H9 (cell line): ENCODE measurements around the gene DUSP28. TPM values are rescaled to one million over a fixed set of nuclear protein-coding genes. Genes with fewer than 3 reads are reported as not detected.

Experiments used
- DNase-seq: peaks from one replicate; pipeline ENCODE4 v3.0.0-alpha.2; 2017
- H2AFZ ChIP-seq: one replicate; pipeline ENCODE4 v1.6.1; 2013; ENCODE audit warnings: mild to moderate bottlenecking, low read length, control low read depth, moderate library complexity
- H2AK5ac ChIP-seq: 2 replicates; pipeline ENCODE4 v1.6.1; 2013; ENCODE audit warnings: low read length, control low read depth, mixed read lengths; ENCODE audit not compliant: insufficient read length
- H2BK120ac ChIP-seq: one replicate; pipeline ENCODE4 v1.6.1; 2013; ENCODE audit warnings: low read depth, mild to moderate bottlenecking, low read length, control low read depth, inconsistent platforms; ENCODE audit not compliant: poor library complexity, severe bottlenecking
- H2BK12ac ChIP-seq: 2 replicates; pipeline ENCODE4 v1.6.1; 2013; ENCODE audit warnings: low read length, control low read depth, mixed read lengths, low read depth; ENCODE audit not compliant: insufficient read length
- H2BK15ac ChIP-seq: 2 replicates; pipeline ENCODE4 v1.6.1; 2013; ENCODE audit warnings: low read depth, low read length, control low read depth
- H2BK20ac ChIP-seq: one replicate; pipeline ENCODE4 v1.6.1; 2013; ENCODE audit warnings: low read depth, mild to moderate bottlenecking, low read length, control low read depth, inconsistent platforms; ENCODE audit not compliant: poor library complexity, severe bottlenecking
- H2BK5ac ChIP-seq: 2 replicates; pipeline ENCODE4 v1.6.1; 2013; ENCODE audit warnings: low read length, control low read depth, mixed read lengths; ENCODE audit not compliant: insufficient read length
- H3K14ac ChIP-seq: 2 replicates; pipeline ENCODE4 v1.6.1; 2013; ENCODE audit warnings: low read length, control low read depth; ENCODE audit not compliant: insufficient read depth
- H3K18ac ChIP-seq: 2 replicates; pipeline ENCODE4 v1.6.1; 2013; ENCODE audit warnings: low read depth, mild to moderate bottlenecking, mixed read lengths, low read length, control low read depth; ENCODE audit not compliant: insufficient read length
- H3K23ac ChIP-seq: 2 replicates; pipeline ENCODE4 v1.6.1; 2013; ENCODE audit warnings: low read length, control low read depth, mixed read lengths, low read depth; ENCODE audit not compliant: insufficient read length
- H3K23me2 ChIP-seq: 2 replicates; pipeline ENCODE4 v1.6.1; 2013; ENCODE audit warnings: low read depth, mild to moderate bottlenecking, mixed read lengths, low read length, control low read depth; ENCODE audit not compliant: insufficient read length, poor library complexity, severe bottlenecking
- H3K27ac ChIP-seq: 2 replicates; pipeline ENCODE4 v1.5.1; 2013; ENCODE audit warnings: low read length, control low read depth, mixed read lengths, low read depth; ENCODE audit not compliant: insufficient read length
- H3K27me3 ChIP-seq: 2 replicates; pipeline ENCODE4 v1.6.1; 2013; ENCODE audit warnings: low read length, control low read depth, inconsistent platforms; ENCODE audit not compliant: insufficient read depth
- H3K4ac ChIP-seq: 2 replicates; pipeline ENCODE4 v1.6.1; 2013; ENCODE audit warnings: low read depth, mild to moderate bottlenecking, control low read depth, inconsistent platforms, low read length, moderate library complexity
- H3K4me1 ChIP-seq: 2 replicates; pipeline ENCODE4 v1.6.1; 2013; ENCODE audit warnings: low read length, control low read depth, inconsistent platforms; ENCODE audit not compliant: insufficient read depth
- H3K4me2 ChIP-seq: 2 replicates; pipeline ENCODE4 v1.6.1; 2013; ENCODE audit warnings: low read length, control low read depth, mixed read lengths; ENCODE audit not compliant: insufficient read length, insufficient read depth
- H3K56ac ChIP-seq: 2 replicates; pipeline ENCODE4 v1.6.1; 2013; ENCODE audit warnings: low read depth, mild to moderate bottlenecking, mixed read lengths, low read length, control low read depth; ENCODE audit not compliant: insufficient read length
- H3K79me1 ChIP-seq: 2 replicates; pipeline ENCODE4 v1.6.1; 2013; ENCODE audit warnings: low read depth, mild to moderate bottlenecking, moderate library complexity, low read length, control low read depth, inconsistent platforms; ENCODE audit not compliant: insufficient read depth, poor library complexity, severe bottlenecking
- H3K79me2 ChIP-seq: 2 replicates; pipeline ENCODE4 v1.6.1; 2013; ENCODE audit warnings: low read length, control low read depth, inconsistent platforms; ENCODE audit not compliant: insufficient read depth
- H3K9ac ChIP-seq: 2 replicates; pipeline ENCODE4 v1.6.1; 2013; ENCODE audit warnings: low read length, control low read depth, mixed read lengths; ENCODE audit not compliant: insufficient read length; ENCODE audit errors: extremely low read depth
- H3K9me3 ChIP-seq: one replicate; pipeline ENCODE4 v1.6.1; 2013; ENCODE audit warnings: low read depth, low read length, inconsistent platforms; ENCODE audit not compliant: control insufficient read depth
- H3T11ph ChIP-seq: one replicate; pipeline ENCODE4 v1.6.1; 2013; ENCODE audit warnings: mild to moderate bottlenecking, low read length, control low read depth, inconsistent platforms
- H4K20me1 ChIP-seq: one replicate; pipeline ENCODE4 v1.6.1; 2013; ENCODE audit not compliant: control insufficient read depth, insufficient read length, insufficient read depth
- H4K5ac ChIP-seq: 2 replicates; pipeline ENCODE4 v1.6.1; 2013; ENCODE audit warnings: low read depth, mild to moderate bottlenecking, mixed read lengths, low read length, control low read depth; ENCODE audit not compliant: insufficient read length
- H4K8ac ChIP-seq: replicated peaks from 2 replicates; pipeline ENCODE4 v1.6.1; 2013; ENCODE audit warnings: low read length, control low read depth, mixed read lengths, low read depth; ENCODE audit not compliant: insufficient read length
- H4K91ac ChIP-seq: 2 replicates; pipeline ENCODE4 v1.6.1; 2013; ENCODE audit warnings: low read depth, mild to moderate bottlenecking, moderate library complexity, mixed read lengths, low read length, control low read depth; ENCODE audit not compliant: insufficient read length
- H3K27ac Mint-ChIP-seq, 3 experiments: 2 replicates in 2 of 3; 3 replicates in 1 of 3; pipeline ENCODE4 v1.8.0; 2020 to 2021; ENCODE audit warnings: mixed read lengths in 3 of 3, mild to moderate bottlenecking in 1 of 3, moderate library complexity in 1 of 3
- H3K27me3 Mint-ChIP-seq: 2 replicates; pipeline ENCODE4 v1.8.0; 2021; ENCODE audit warnings: low read depth, mild to moderate bottlenecking, moderate library complexity, mixed read lengths
- H3K36me3 Mint-ChIP-seq, 3 experiments: 2 replicates in 2 of 3; 3 replicates in 1 of 3; pipeline ENCODE4 v1.8.0; 2020 to 2021; ENCODE audit warnings: low read depth in 3 of 3, mixed read lengths in 3 of 3; ENCODE audit not compliant: insufficient read depth in 1 of 3
- H3K4me1 Mint-ChIP-seq, 2 experiments: 2 replicates each; pipeline ENCODE4 v1.8.0; 2020; ENCODE audit warnings: mixed read lengths in 2 of 2
- H3K4me3 Mint-ChIP-seq, 2 experiments: 2 replicates in 1 of 2; 3 replicates in 1 of 2; pipeline ENCODE4 v1.8.0; 2020 to 2021; ENCODE audit warnings: mild to moderate bottlenecking in 2 of 2, mixed read lengths in 2 of 2, moderate library complexity in 1 of 2
- H3K9me3 Mint-ChIP-seq, 2 experiments: 2 replicates in 1 of 2; 3 replicates in 1 of 2; pipeline ENCODE4 v1.8.0; 2020; ENCODE audit warnings: mild to moderate bottlenecking in 2 of 2, mixed read lengths in 2 of 2, moderate library complexity in 1 of 2
- CTCF ChIP-seq: fragments of 200-600 bp; sonication (generic); conservative IDR thresholded peaks from 3 replicates; pipeline ENCODE4 v1.8.0; 2021; ENCODE audit warnings: antibody characterized with exemption, mild to moderate bottlenecking
- WGBS: extraction: QIAGEN DNeasy Blood & Tissue Kit; methylation state at CpG from one replicate; pipeline ENCODE4 v1.1.7; 2013; ENCODE audit warnings: missing lambda C conversion rate, low lambda C conversion rate, mixed read lengths; ENCODE audit not compliant: insufficient read length; ENCODE audit errors: extremely low coverage; 5-methylcytosine and 5-hydroxymethylcytosine counted together
- total RNA-seq: library from RNA; stranded (reverse); gene quantifications from 2 replicates; pipeline ENCODE4 v1.2.1, GENCODE V29; 2021

The DUSP28 gene
- total RNA-seq, 1 experiment from 2014 or later: 1.6 TPM

DNA sequence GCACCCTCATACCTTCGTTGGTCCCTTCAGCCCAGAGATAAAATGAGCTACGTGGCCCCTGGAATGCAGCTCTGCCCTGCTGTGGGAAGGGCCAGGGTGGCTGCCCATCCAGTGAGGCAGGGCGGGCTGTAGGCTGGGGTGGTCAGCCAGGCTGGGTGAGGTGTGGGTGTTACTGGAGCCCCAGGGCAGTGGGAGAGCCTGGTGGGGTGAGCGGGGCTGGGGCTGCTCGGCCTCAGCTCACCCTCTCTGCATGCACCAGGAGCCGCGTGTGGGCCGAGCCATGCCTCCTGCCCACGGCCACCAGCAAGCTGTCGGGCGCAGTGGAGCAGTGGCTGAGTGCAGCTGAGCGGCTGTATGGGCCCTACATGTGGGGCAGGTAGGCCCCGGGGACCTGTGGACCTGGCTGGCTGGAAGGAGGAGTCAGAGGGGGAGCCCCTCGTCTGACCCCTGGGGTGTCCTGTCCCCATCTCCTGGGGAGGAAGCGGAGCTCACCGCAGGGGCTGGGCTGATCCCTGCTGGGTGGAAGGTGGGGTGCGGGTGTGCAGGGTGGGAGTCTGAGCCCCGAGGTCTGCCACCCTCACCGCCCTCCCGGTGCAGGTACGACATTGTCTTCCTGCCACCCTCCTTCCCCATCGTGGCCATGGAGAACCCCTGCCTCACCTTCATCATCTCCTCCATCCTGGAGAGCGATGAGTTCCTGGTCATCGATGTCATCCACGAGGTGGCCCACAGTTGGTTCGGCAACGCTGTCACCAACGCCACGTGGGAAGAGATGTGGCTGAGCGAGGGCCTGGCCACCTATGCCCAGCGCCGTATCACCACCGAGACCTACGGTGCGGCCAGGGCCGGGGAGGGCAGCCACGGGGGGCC lies 13.6 kb downstream of the DUSP28 start:
- Histone ChIP-seq H3K18ac (no peak overlapping the region), H3K9me3 (no peaks in the 10 kb centered on the region), H2BK15ac (no peak overlapping the region), H3K27me3 (peaks cover 8% of the 10 kb centered on the region), H3K23me2 (peaks cover 6% of the 10 kb centered on the region), H4K20me1 (no peaks in the 10 kb centered on the region), H2BK5ac (no peak overlapping the region), H3K14ac (no peak overlapping the region), H4K8ac (no peak overlapping the region), H3K4me2 (no peak overlapping the region), H3K4me1 (peaks cover 2% of the 10 kb centered on the region; the same call in 1 of the 2 replicates), H2BK12ac (no peak overlapping the region), H2AK5ac (no peak overlapping the region), H2AFZ (no peak overlapping the region), H3K79me2 (no peaks in the 10 kb centered on the region; the same call in 1 of the 2 replicates), H3T11ph (no peak overlapping the region), H3K4ac (no peak overlapping the region), H3K9ac (no peak overlapping the region), H3K79me1 (no peaks in the 10 kb centered on the region), H3K27ac (no peak overlapping the region), H3K56ac (no peak overlapping the region), H3K23ac (no peak overlapping the region), H4K91ac (no peak overlapping the region), H4K5ac (no peak overlapping the region), H2BK20ac (no peak overlapping the region), H2BK120ac (no peak overlapping the region)
- TF ChIP-seq CTCF: no peak
- DNase-seq: no peak
- Mint-ChIP-seq H3K27me3 (peaks cover 9% of the 10 kb centered on the region), H3K27ac (no peak overlapping the region), H3K36me3 (no peaks in the 10 kb centered on the region), H3K9me3 (no peaks in the 10 kb centered on the region), H3K4me1 (peaks cover 0 to 3% of the 10 kb centered on the region in 2 experiments; a peak in 2 of 4 replicates), H3K4me3 (no peak overlapping the region)
- no CpG with 5 or more reads among the region's 37 CpGs for WGBS
